Kidney (tissue), 14 donors: Measurements from ENCODE around the gene MDM4. TPM values are rescaled to one million over a fixed set of nuclear protein-coding genes. Genes with fewer than 3 reads are reported as not detected.

Source experiments
- DNase-seq, 5 donors: peaks; one replicate each; pipeline ENCODE4 v3.0.0-alpha.2; 2013 to 2020
- FAIRE-seq: peaks from 2 replicates; lab custom pipeline; 2012; peaks lifted over from hg19 to GRCh38; lab: Jason Lieb, UNC
- H3K27ac ChIP-seq, 2 donors: one replicate each; pipeline ENCODE4 v1.7.0; 2013; ENCODE audit warnings: low read depth in 2 of 2, low read length in 2 of 2, inconsistent platforms in 1 of 2
- H3K27me3 ChIP-seq: one replicate; pipeline ENCODE4 v1.7.1; 2013; ENCODE audit warnings: low read length, inconsistent platforms; ENCODE audit not compliant: control insufficient read depth, insufficient read depth
- H3K36me3 ChIP-seq, 3 donors: one replicate each; pipeline versions ENCODE4 v1.7.0 to v1.7.1; 2013; ENCODE audit warnings: low read length in 3 of 3, control low read depth in 1 of 3, inconsistent platforms in 1 of 3; ENCODE audit not compliant: insufficient read depth in 3 of 3, control insufficient read depth in 2 of 3
- H3K4me1 ChIP-seq, 3 donors: one replicate each; pipeline versions ENCODE4 v1.7.0 to v1.7.1; 2013; ENCODE audit warnings: low read length in 3 of 3, inconsistent platforms in 1 of 3, low read depth in 1 of 3; ENCODE audit not compliant: control insufficient read depth in 2 of 3, insufficient read depth in 2 of 3
- H3K4me3 ChIP-seq, 3 donors: one replicate each; pipeline versions ENCODE4 v1.7.0 to v1.8.1; 2013; ENCODE audit warnings: low read length in 3 of 3, control low read depth in 1 of 3, inconsistent platforms in 1 of 3
- H3K9ac ChIP-seq, 3 donors: one replicate each; pipeline versions ENCODE4 v1.7.0 to v1.7.1; 2013; ENCODE audit warnings: low read length in 3 of 3, control low read depth in 1 of 3, inconsistent platforms in 1 of 3
- H3K9me3 ChIP-seq, 3 donors: one replicate each; pipeline versions ENCODE4 v1.7.0 to v1.7.1; 2013; ENCODE audit warnings: low read length in 3 of 3, control low read depth in 1 of 3, inconsistent platforms in 1 of 3; ENCODE audit not compliant: control insufficient read depth in 2 of 3, insufficient read depth in 1 of 3
- CTCF ChIP-seq: IDR thresholded peaks from 3 replicates; pipeline ENCODE4 v1.5.1; 2012; ENCODE audit warnings: mild to moderate bottlenecking, moderate library complexity, borderline replicate concordance; ENCODE audit not compliant: insufficient read depth; ENCODE audit errors: extremely low read depth
- intact Hi-C: fragments of 100-400 bp; cut with DNase I; formaldehyde crosslinking; loops from one replicate; pipeline ENCODE4 v1.11.1; 2022
- polyA plus RNA-seq: library from polyadenylated mRNA; stranded (reverse); fragments of 350-450 nt; fragmentation: Illumina TruSeq; extraction: RNeasy Lipid Tissue Mini Kit (QIAGEN cat#74804); gene quantifications from one replicate; pipeline ENCODE4 v1.2.3, GENCODE V29; 2014; ENCODE audit warnings: low read depth, low replicate concordance; ENCODE audit not compliant: insufficient read depth
- total RNA-seq: library from RNA; stranded (reverse); fragmentation: NEBNext Ultra II Directional; extraction: Animal tissue kit (Norgen Biotek cat#: 25700); gene quantifications from one replicate; pipeline ENCODE4 v1.2.1, GENCODE V29; 2021
- donor health status: control.
- donor health status: control.
- donor health status: control.
- donor health status: control.
- donor health status: control.
- donor health status: DM: yes; HTN: yes; CAD: no.
- donor health status: Normal renal cell carcinoma (clear cell type).

The MDM4 gene
- total and polyA plus RNA-seq, 2 donors from 2014 or later, result 6.3 to 87.9 TPM

GRCh38 chr1:204529371-204529895 lies 13.2 kb downstream of the MDM4 start:
- TF ChIP-seq CTCF, result no peak
- no peaks in the 10 kb centered on the region for H3K9me3 ChIP-seq
- no peak overlapping the region for H3K4me3 ChIP-seq
- DNase-seq (no peak), FAIRE-seq (no peak)
- peaks cover 7 to 38% (median 20%) of the 10 kb centered on the region in 3 donors for H3K36me3 ChIP-seq
- intact Hi-C loops, result no loop called here
- H3K9ac ChIP-seq, result no peak overlapping the region
- H3K27me3 ChIP-seq, result no peaks in the 10 kb centered on the region
- no peaks in the 10 kb centered on the region for H3K4me1 ChIP-seq
- no peak overlapping the region for H3K27ac ChIP-seq

DNA sequence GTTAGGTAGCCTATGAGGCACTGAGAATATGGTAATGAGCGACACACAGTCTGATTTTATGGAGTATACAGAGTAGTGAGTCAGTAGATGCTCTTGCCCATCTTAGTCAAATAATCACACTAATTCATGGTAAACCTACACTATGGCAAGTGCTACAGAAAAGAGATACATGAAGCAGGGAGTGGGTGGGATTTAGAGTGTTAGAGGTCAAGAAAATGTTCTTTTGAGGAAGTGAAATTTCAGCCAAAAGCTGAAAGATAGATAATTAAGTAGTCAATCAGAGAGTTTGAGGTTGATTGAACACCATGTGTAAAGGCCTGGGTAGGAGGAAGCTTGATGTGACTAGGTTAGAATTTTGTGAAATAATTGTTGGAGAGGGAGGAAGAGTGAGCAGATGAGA lies 14.7 kb downstream of the MDM4 start:
- TF ChIP-seq CTCF, result no peak
- FAIRE-seq (no peak), DNase-seq (no peak)
- H3K4me1 ChIP-seq, result no peaks in the 10 kb centered on the region
- H3K4me3 ChIP-seq, result no peak overlapping the region
- no peak overlapping the region for H3K27ac ChIP-seq
- intact Hi-C loops, result no loop called here
- peaks cover 7 to 43% (median 20%) of the 10 kb centered on the region in 3 donors for H3K36me3 ChIP-seq
- H3K27me3 ChIP-seq, result no peaks in the 10 kb centered on the region
- H3K9ac ChIP-seq, result no peak overlapping the region
- H3K9me3 ChIP-seq, result no peaks in the 10 kb centered on the region

GRCh38 chr1:204532832-204533231 lies 16.6 kb downstream of the MDM4 start:
- no peak overlapping the region for H3K9ac ChIP-seq
- FAIRE-seq (no peak), DNase-seq (no peak)
- intact Hi-C loops, result no loop called here
- no peak for TF ChIP-seq CTCF
- no peaks in the 10 kb centered on the region for H3K4me1 ChIP-seq
- H3K9me3 ChIP-seq, result no peaks in the 10 kb centered on the region
- H3K27ac ChIP-seq, result no peak overlapping the region
- H3K36me3 ChIP-seq, result peaks cover 7 to 45% (median 24%) of the 10 kb centered on the region in 3 donors
- H3K4me3 ChIP-seq, result no peak overlapping the region
- H3K27me3 ChIP-seq, result no peaks in the 10 kb centered on the region

DNA sequence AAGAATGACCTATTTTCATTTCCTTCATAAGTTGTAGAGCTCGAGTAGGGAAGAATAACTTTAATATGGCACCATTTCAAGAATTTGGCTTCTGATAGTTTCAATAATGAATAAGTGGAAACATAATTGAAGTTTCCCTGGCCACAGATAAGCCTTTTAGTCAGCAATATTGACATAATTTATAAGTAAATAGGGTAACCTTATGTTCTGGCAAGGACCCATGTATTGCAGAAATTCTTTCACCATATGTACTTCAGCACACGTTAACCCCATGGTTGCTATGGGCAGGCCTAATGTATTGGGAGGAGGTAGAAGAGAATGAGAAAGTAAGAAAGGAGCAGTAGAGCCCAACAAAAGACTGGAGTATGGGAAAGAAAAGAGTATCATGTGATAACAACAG lies 25.4 kb downstream of the MDM4 start:
- no peaks in the 10 kb centered on the region for H3K4me1 ChIP-seq
- peaks cover 18 to 74% (median 48%) of the 10 kb centered on the region in 3 donors for H3K36me3 ChIP-seq
- H3K9me3 ChIP-seq, result no peaks in the 10 kb centered on the region
- FAIRE-seq (no peak), DNase-seq (no peak)
- no peaks in the 10 kb centered on the region for H3K27me3 ChIP-seq
- H3K4me3 ChIP-seq, result no peak overlapping the region
- no peak overlapping the region for H3K9ac ChIP-seq
- intact Hi-C loops, result no loop called here
- no peak for TF ChIP-seq CTCF
- H3K27ac ChIP-seq, result no peak overlapping the region
